ENCODE measurements around the gene SLC13A1.

DNA sequence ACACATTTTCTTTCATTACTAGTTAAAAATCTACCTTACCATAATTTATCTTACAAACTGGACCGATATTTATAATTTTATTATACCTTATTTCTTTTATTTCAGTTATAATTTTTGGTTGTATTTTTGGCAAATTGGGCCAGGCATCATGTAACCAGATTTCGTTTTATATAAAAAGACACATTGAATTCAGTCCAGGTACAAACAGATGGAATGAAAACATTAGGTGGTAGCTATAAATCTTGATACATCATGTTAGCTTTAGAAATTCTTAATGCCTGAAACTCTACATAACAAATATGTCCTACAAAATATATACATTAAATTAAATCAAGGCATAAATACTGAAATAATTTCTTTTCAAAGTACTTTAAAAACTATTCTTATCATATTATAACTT is 73.1 kb downstream of the SLC13A1 start:
- TF ChIP-seq, protein P1, sequence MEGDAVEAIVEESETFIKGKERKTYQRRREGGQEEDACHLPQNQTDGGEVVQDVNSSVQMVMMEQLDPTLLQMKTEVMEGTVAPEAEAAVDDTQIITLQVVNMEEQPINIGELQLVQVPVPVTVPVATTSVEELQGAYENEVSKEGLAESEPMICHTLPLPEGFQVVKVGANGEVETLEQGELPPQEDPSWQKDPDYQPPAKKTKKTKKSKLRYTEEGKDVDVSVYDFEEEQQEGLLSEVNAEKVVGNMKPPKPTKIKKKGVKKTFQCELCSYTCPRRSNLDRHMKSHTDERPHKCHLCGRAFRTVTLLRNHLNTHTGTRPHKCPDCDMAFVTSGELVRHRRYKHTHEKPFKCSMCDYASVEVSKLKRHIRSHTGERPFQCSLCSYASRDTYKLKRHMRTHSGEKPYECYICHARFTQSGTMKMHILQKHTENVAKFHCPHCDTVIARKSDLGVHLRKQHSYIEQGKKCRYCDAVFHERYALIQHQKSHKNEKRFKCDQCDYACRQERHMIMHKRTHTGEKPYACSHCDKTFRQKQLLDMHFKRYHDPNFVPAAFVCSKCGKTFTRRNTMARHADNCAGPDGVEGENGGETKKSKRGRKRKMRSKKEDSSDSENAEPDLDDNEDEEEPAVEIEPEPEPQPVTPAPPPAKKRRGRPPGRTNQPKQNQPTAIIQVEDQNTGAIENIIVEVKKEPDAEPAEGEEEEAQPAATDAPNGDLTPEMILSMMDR (IDR thresholded peaks at IDR 0.05), result no peak
- no peak for TF ChIP-seq POLR2A (IDR thresholded peaks at IDR 0.05)
